Endometrial microvascular endothelial cells (primary cell): Measurements from ENCODE around the gene HIF1A. TPM values are rescaled to one million over a fixed set of nuclear protein-coding genes. Genes with fewer than 3 reads are reported as not detected.
"Not testable (repeated sequence)": the region's sequence is repeated elsewhere in the genome, so short reads cannot be mapped to it uniquely, and the experiment has no call there.

Experiments
- in situ Hi-C: cut with HindIII; loops from 2 replicates; pipeline ENCODE4 v1.10.0; 2017; ENCODE audit warnings: low sequenced_read_pairs, low pct_unique_long_range_greater_than_20kb; ENCODE audit errors: inconsistent ontology term
- total RNA-seq: library from RNA; depleted of rRNA; stranded (reverse); fragments of >200 nt; gene quantifications from one replicate; pipeline ENCODE4 v1.2.3, GENCODE V29; 2015; ENCODE audit errors: inconsistent ontology term

Gene HIF1A
- 249 TPM for total RNA-seq

GRCh38 chr14:61694830-61695694, at the start of gene HIF1A:
TSS of gene HIF1A (plus strand) at chr14:61695513. CDS start at chr14:61695805, 292 bp downstream.
- in situ Hi-C loops: no loop called here

- in situ Hi-C loops: no loop called here
These were observed 48.8 kb upstream of the HIF1A start for GRCh38 chr14:61646366-61647116.

- in situ Hi-C loops: no loop called here
These were observed 47.6 kb upstream of the HIF1A start for GRCh38 chr14:61647704-61648103.

DNA sequence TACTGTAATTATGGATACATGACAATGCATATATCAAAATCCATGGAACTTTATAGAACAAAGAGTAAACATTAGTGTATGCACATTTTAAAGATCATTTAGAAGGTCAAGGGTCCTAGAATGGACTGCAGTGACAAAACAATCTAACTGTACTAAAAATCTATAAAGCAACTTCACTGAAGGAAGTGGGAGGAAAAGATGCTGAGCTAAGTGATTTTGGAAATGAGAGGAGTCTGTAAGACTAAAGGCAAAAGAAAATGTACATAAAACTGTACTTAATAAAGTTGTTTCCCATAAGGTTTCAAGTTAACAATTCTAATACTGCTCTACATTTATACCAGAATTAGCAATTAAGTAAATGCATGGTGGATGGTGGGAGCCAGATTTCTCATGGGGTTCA, 46.9 kb upstream of the HIF1A start:
- in situ Hi-C loops: no loop called here

GRCh38 chr14:61649283-61649682, 46.0 kb upstream of the HIF1A start:
- in situ Hi-C loops: no loop called here

DNA sequence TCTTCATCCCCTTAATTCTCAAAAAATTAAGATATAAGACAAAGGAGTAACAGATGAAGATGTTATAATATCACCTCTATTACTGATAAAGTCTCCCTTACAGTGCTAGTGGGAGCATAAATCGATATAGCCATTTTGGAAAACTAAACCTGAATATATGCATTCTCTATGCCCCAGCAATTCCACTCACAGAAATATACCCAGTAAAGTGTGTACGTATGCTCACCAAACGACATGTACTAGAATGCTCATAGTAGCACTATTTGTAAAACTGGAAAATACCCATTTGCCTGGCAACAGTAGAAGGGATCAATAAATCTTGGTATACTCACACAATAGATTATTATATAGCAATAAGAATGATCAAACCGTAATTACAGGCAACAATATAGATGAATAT, 44.0 kb upstream of the HIF1A start:
- in situ Hi-C loops: no loop called here

DNA sequence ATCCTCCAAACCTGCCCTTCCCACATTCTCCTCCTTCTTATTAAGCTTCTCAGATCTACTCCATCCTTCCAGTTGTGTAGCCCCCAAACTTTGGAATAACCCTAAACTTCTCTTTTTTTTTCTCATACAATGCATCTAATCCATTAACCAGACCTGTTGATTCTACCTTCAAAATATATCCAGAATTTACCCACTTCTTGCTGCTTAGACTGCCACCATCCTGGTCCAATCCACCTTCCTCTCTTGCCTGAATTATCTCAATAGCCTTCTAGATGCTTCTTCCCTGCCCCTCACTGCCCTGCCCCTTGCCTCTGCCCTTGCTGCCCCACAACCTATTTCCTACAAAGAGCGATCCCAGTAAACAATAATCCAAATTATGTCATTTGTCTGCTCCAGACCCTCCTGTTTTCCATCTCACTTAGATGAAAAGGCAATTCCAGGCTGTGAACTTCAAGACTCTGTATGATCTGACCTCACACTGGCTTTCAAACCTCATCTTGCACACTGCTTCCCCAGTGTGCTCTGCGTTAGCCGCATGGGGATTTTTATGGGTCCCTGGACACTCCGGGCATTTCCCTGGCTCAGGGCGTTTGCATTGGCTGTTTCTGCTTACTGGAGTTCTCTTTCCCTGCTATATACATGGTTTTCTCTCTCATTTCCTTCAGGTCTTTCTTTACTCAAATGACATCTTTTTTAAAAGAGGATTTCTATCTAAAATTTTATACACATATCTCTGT, 42.6 kb upstream of the HIF1A start:
- in situ Hi-C loops: no loop called here

- in situ Hi-C loops: no loop called here
These were observed 41.8 kb upstream of the HIF1A start for GRCh38 chr14:61653507-61653906.

GRCh38 chr14:61654026-61654425, 41.3 kb upstream of the HIF1A start:
- in situ Hi-C loops: no loop called here

GRCh38 chr14:61655777-61656176, 39.5 kb upstream of the HIF1A start:
- in situ Hi-C loops: no loop called here

- in situ Hi-C loops: no loop called here
These were observed 39.0 kb upstream of the HIF1A start for GRCh38 chr14:61656341-61656740.

- in situ Hi-C loops: not testable (repeated sequence)
These were observed 37.2 kb upstream of the HIF1A start for GRCh38 chr14:61658111-61658510.

DNA sequence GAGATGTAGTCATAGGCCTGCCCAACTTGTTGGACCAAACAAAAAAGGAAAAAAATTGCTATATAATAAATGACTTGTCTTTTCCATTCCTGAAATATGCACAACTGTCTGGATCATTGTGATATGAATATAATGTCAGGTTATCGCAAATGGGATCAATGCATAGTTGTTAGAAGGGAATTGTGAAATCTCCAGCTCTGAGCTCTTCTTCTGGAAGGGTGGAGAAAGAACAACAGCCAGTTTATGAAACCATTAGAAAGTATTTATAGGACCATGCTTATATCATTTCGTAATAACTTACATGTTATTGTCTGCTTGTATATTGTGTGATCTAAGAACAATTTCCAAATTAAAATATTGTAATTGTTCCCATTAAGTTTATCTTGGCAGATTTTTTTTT, 35.7 kb upstream of the HIF1A start:
- in situ Hi-C loops: no loop called here

DNA sequence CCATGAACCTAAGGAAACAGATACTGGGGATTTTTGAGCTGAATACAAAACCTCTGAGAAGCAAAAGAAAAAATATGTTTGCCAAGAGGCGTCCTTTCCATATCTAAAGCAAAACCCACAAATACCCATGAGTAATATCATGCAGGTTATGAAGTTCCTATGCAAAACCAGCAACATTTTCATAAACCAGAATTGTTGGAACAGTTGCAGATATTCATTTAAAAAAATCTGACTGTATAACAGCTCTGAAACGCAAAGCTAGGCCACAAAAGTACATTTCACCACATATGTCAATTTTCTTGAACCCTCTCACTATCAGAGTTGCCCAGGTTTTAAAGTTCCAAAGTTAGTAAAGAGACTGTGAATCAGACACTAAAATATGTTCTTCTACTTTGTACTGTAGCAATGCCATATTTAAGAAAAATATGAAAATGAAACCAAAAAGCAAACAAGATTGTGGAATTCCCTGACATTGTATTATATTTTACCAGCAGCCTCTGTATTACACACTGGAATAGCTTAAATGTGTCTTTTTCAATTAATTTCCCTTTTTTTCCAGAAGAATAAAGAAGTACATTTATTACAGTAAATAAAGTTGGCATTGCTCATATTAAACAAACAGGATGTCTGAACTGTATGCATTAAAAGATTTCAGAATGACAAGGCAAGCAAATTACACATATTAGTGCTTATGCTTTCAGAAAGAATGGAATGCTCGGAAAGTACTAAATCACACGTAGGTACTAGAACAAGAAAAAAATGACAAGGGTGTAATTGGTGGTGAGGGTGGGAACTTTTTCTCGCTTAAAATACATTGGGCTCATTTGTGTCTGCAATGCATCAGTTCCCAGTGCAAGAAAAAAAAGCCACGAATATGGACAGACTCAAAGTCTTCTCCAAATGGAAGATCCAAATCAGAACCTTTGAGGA, 33.6 kb upstream of the HIF1A start:
- in situ Hi-C loops: no loop called here

DNA sequence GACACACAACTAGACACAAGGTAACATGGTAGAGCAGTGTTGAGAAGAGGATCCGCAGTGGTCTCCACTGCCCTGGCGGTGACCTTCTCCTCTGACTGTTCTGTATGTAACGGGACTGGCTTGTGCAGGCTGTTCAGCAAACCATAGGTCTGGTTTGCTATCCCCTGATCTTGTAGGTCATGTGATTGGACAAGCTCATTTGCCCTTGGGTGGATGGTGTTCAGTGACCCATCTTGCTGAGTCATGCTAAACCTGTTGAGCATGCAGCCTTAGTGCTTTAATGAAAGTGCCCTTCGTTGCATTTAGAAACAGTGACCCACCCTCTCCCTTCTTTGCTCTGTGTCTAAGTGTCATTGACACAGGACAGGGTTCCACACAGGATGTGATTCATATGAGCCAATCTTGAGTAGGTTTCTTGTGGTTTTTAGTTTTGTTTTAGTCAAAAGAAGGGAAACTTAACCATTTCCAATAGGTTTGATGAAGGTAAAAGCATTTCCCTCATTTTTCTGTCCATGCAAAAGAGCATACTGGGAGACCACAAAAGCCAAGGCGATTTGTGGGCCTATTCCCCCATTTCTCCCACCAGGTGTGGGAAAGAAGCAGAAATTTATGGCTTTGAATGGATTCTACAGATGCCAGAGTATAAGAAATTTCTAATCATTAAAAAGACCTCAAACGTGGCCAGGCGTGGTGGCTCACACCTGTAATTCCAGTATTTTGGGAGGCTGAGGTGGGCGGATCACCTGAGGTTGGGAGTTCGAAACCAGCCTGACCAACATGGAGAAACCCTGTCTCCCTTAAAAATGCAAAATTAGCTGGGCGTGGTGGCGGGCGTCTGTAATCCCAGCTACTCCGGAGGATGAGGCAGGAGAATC, 32.6 kb upstream of the HIF1A start:
- in situ Hi-C loops: no loop called here

- in situ Hi-C loops: no loop called here
These were observed 31.9 kb upstream of the HIF1A start for GRCh38 chr14:61663312-61663979.

DNA sequence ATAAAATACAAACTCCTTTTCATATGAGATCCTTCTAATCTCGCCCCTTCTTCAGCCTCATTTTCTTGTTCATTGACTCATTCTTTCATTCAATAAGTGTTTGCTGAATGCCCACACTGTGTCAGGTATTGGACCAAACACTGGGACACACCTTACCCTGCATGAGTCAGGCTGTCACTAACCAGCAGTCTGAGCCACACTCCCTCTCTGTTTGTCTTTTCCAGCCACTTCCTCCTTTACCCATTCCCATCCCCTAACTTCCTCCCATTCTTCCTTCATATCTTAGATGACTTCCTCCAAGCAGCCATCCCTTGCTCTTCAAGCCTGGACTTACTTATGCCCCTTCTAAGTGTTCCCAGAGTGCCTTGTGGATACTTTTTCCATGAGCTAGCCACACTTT, 27.0 kb upstream of the HIF1A start:
- in situ Hi-C loops: no loop called here
